ENCODE measurements around the gene TMEM163.

GRCh38 chr2:134498654-134499053 is 220.1 kb downstream of the TMEM163 start:
- TF ChIP-seq RXRA (CRISPR knock-in tag; IDR thresholded peaks at IDR 0.05) (no peak), MAX (IDR thresholded peaks at IDR 0.05) (no peak)

Measured in HepG2 (cell line).